NB4 (cell line): ENCODE results near the gene TEC.

Source experiments
- CTCF ChIP-seq: IDR thresholded peaks from one replicate; pipeline ENCODE4 v1.5.1; 2012; ENCODE audit warnings: low read depth, low read length
- MAX ChIP-seq: IDR thresholded peaks from 2 replicates; pipeline ENCODE4 v1.6.1; 2011; ENCODE audit warnings: low read depth, low read length
- POLR2A ChIP-seq: IDR thresholded peaks from 2 replicates; pipeline ENCODE4 v1.6.1; 2011; ENCODE audit warnings: mild to moderate bottlenecking; ENCODE audit not compliant: insufficient read length; ENCODE audit errors: extremely low read depth

- TF ChIP-seq CTCF: no peak
- no peak for TF ChIP-seq POLR2A
- TF ChIP-seq MAX: no peak
Observed at GRCh38 chr4:48112017-48112667, 157.5 kb downstream of the TEC start.
